GM21360 (cell line): ENCODE measurements around the gene OBSCN.

Experiments
- ATAC-seq: cut with Tn5 transposase; IDR thresholded peaks from one replicate; pipeline ENCODE4 v1.9.1; 2021; ENCODE audit warnings: mild to moderate bottlenecking, moderate library complexity; ENCODE audit not compliant: unreplicated experiment

OBSCN gene

DNA sequence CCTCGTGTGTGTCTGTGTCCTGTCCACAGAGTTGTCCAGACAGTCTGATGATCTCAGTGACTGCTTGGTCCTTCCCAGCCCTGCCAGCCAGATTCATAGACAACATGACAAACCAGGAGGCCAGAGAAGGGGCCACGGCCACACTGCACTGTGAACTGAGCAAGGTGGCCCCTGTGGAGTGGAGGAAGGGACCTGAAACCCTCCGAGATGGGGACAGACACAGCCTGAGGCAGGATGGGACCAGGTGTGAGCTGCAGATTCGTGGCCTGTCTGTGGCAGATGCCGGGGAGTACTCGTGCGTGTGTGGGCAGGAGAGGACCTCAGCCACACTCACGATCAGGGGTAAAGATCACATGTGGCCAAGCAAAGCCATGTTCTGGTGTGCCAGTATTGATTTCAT is 96.4 kb downstream of the OBSCN start:
- no peak for ATAC-seq

DNA sequence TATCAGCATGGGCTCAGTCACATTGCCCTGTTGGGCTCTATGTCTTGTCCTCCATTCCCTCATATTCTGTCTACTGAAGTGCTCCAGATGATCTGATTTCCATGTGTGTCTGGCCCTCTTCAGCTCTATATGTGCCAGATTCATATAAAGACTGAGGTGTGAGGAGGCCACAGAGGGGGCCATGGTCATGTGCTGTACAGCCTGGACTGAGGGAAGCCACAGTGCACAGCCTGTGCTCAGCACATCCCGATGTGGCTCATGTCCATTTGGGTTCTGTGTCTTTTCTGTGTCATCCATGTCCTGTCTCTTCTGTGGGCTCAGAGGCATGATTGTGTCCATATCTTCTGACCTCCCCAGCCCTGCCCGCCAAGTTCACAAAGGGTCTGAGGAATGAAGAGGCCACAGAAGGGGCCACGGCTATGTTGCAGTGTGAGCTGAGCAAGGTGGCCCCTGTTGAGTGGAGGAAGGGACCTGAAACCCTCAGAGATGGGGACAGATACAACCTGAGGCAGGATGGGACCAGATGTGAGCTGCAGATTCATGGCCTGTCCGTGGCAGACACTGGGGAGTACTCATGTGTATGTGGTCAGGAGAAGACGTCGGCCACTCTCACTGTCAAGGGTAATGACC is 97.0 kb downstream of the OBSCN start:
- ATAC-seq = no peak

DNA sequence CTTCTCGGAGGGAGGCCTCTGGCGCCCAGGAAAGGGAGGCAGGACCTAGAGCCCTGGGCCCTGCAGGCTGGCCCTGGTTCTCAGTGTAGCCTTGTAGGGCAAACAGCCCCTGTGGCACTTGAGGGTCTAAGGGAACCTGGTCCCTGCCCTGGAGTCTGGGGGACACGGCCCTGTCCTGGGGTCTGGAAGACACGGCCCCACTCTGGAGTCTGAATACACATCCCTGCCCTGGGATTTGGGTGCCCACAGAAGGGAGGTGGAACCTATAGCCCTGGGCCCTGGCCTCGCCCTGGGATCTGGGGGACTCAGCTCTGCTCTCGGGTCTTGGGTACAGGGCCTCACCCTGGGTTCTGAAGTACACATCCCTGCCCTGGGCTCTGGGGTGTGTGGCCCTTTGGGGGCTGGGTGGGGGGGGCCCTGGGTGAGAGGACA is 97.9 kb downstream of the OBSCN start:
- no peak for ATAC-seq

DNA sequence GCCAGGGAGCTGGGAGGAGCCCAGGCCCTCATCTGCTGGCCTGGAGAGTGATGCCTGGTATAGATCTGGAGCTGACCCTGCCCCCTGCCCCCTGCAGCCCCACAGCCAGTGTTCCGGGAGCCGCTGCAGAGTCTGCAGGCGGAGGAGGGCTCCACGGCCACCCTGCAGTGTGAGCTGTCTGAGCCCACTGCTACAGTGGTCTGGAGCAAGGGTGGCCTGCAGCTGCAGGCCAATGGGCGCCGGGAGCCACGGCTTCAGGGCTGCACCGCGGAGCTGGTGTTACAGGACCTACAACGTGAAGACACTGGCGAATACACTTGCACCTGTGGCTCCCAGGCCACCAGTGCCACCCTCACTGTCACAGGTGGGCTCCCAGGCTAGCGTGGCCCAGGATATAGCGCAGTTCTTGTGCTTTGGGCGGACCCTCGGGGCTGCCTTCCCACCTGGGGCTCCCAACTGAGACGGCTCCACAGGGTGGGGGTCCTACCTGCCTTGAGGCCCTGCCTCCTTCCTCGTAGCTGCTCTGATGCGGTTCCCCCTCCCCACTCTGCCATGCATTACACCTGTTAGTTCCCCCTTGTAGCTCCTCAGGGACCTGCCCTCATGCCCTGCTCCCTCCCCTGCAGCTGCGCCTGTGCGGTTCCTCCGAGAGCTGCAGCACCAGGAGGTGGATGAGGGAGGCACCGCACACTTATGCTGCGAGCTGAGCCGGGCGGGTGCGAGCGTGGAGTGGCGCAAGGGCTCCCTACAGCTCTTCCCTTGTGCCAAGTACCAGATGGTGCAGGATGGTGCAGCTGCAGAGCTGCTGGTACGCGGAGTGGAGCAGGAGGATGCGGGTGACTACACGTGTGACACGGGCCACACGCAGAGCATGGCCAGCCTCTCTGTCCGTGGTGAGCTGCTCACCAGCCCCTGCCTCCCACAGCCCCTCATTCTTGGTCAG is 98.7 kb downstream of the OBSCN start:
- ATAC-seq = no peak

DNA sequence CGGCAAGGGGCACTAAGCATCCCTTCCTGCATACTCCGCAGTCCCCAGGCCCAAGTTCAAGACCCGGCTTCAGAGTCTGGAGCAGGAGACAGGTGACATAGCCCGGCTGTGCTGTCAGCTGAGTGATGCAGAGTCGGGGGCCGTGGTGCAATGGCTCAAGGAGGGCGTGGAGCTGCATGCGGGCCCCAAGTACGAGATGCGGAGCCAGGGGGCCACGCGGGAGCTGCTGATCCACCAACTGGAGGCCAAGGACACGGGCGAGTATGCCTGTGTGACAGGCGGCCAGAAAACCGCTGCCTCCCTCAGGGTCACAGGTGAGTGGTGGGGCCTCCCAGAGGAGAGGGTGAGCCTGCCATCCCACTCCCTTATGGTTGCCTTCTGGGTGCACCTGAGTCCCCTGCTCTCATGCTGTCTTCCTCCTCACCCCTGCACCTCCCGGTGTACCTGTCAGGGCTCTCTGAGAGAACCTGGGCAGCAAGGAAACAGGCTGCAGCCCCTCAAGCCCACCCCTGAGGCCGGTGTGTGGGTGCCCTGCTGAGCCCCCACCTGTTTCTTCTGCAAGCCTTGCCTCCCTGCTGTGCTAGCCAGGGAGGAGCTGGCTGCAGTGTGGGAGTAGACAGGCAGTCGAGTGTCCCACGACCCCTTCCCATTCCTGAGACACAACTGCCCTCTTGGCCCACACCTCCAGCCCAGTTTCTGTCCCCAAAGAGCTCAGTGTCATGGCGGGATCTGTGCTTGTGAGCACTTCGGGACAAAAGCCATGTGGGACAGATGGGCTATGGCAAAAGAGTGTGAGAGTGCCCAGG is 99.6 kb downstream of the OBSCN start:
- no peak for ATAC-seq

DNA sequence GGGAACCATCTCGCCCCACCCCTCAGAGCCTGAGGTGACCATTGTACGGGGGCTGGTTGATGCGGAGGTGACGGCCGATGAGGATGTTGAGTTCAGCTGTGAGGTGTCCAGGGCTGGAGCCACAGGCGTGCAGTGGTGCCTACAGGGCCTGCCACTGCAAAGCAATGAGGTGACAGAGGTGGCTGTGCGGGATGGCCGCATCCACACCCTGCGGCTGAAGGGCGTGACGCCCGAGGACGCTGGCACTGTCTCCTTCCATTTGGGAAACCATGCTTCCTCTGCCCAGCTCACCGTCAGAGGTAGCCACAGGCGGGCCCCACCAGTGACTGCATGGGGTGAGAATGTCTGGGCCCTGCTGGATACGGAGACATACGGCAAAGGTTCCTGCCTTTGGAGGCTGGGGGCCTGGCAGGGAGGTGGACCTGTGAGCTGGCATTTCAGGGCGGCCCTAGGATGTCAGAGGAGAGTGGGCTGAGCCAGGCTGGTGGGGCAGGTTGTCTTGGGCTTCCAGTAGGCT is 100.3 kb downstream of the OBSCN start:
- no peak for ATAC-seq

DNA sequence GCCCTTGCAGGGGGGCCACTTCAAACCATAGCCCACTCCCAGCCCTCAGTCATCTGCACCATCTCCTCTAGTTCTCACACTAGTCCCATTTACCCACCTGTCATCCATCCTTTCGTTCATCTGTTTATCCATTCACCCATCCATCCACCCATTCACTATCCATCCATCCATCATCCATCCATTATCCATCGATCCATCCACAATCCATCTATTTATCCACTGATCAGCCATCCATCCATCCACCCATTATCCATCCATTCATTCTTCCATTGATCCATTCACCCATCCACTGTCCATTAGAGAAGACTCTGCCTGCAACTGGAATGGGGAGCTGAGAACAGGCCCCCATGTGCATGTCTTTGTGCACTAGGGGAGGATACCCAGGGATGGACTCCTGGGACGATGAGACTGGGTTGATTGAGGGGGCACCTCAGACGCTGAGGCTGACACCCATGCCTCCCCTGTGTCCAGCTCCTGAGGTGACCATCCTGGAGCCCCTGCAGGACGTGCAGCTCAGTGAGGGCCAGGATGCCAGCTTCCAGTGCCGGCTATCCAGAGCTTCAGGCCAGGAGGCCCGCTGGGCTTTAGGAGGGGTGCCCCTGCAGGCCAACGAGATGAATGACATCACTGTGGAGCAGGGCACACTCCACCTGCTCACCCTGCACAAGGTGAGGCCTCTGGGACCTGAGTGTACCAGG is 100.9 kb downstream of the OBSCN start:
- ATAC-seq = no peak

DNA sequence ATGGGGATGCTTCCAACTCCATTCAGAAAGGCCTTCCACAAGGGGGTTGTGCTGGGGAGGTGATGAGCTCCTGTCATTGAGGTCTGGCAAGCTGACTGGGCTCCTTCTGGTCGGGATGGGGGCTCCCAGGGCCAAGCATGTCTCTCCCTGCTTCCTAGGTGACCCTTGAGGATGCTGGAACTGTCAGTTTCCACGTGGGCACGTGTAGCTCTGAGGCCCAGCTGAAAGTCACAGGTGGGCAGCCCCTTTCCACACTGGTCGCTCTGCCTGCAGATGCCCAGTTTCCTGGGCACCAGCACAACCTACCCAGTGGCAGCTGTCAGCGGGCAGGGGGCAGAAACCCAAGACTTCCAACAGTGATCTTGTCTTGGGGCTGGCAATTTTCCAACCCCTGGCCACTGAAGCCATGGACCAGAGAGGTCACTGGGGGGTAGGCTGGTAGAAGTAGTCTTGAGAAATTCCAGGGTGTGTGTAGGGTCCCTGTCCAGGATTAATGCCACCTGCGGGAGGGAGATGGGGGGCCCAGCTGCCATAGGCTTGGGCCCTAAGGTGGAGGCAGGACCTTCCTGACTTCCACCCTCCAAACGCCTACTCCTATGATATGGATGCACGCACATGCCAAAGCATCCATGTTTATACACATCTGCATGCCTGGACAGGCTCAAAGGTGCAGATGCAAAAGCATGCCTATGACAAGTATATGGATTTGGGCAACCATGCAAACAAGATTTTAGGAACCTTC is 101.7 kb downstream of the OBSCN start:
- ATAC-seq = no peak

DNA sequence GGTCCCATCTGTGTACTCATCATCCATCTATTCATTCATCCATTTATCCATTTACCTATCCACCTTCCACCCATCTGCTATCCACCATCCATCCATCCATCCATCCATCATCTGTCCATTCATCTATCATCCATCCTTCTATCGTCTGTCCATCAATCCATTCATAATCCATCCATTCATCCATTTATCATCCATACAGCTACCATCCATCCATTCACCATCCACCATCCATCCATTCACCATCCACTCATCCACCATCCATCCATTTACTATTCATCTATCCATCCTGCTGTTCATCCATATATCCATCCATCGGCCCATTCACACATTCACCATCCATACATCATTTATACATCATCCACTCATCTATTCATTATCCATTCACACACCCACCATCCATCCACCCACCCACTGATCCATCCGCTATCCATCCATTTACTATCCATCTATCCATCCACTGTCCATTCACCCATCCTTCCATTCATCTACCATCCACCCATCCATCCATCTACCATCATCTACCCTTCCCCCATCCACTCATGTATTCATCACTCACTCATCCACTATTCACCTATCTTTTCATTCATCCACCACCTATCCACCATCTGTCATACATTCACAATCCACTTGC is 102.4 kb downstream of the OBSCN start:
- no peak for ATAC-seq

DNA sequence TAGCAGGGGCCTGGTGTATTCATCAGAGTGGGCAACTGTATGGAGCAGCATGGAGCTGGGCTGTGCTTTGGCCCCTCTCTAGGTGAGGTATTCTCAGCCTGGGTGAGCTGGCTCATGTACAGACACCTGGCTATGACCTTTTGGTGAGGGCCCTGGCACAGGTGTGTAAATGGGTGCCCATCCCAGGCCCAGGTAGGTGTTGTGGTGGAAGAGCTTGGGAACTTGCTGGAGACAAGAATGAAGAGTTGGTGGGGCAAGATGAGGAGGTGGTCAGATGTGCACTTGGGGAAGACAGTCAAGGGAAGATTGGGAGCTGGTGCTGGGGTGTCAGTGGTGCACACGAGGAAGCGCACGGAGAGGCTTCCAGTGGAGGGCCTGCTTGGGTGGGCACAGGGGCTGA is 103.2 kb downstream of the OBSCN start:
- no peak for ATAC-seq

DNA sequence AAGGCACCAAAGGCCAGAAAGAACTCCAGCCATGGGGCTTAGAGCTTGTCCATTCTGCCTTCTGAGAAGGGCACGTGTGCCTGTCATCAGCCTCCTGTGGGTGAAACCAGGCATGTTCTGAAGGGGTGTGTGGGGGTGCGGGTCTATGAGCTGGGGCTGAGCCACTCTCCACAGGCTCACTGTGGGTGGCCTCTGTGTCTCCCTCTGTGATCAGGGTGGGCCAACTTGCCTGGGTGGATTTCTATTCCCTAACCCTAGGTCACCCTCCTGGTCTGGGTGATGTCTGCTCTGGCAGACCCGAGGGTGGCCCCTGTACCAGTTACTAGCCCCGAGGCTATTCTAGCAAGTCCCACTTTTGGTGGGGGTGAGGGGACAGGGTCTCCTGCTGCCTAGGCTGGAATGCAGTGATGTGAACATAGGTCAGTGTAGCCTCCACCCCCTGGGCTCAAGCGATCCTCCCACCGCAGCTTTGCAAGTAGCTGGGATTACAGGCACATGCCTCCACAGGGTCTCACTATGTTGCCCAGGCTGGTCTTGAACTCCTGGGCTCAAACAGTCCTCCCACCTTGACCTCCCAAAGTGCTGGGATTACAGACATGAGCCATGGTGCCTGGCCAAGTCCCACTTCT is 104.4 kb downstream of the OBSCN start:
- no peak for ATAC-seq

DNA sequence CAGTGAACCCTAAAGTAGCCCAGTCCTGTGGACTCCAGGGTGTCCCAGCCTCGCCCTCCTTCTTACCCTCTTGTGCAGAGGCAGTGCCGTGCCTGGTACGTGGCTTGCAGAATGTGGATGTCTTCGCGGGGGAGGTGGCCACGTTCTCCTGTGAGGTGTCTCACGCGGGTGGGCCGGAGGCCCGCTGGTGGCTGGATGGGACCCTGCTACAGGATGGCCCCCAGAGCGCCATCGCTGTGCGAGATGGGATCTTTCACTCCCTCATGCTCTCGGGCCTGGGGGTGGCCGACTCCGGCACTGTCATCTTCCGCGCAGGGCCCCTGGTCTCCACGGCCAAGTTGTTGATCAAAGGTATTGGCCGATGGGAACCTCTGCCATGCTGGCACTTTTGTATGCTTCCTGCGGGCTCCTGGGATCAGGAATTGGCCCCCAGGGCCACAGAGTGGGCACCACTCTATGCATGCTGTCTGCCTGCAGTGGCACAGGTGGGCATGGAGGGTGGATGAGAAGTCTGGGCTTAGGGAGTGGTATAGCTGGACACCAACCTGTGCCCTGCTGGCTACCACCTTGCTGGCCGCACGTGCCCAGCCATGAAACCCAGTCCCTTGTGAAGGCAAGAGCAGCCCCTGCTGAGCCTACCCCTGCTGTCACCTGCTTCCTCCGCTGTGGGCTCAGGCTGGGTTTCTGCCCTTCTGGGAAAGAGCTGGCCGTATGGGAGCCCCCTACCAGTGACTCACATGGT is 105.9 kb downstream of the OBSCN start:
- no peak for ATAC-seq

DNA sequence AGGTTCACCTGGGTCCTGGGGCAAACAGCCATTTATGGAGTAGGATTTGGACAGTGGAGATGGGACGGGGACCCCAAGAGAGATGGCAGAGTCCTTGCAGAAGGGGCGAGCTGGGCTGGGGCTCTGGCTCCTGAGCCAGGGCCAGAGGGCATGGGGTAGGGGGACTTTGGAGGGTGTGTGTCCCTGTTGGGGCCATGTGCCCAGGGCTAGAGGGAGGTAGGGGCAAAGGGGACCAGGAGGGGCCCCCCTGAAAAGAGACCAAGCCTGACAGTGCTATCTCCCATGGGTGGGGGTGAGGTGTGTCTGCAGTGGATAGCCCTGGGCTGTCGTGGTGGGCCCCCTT is 106.4 kb downstream of the OBSCN start:
- ATAC-seq = no peak

DNA sequence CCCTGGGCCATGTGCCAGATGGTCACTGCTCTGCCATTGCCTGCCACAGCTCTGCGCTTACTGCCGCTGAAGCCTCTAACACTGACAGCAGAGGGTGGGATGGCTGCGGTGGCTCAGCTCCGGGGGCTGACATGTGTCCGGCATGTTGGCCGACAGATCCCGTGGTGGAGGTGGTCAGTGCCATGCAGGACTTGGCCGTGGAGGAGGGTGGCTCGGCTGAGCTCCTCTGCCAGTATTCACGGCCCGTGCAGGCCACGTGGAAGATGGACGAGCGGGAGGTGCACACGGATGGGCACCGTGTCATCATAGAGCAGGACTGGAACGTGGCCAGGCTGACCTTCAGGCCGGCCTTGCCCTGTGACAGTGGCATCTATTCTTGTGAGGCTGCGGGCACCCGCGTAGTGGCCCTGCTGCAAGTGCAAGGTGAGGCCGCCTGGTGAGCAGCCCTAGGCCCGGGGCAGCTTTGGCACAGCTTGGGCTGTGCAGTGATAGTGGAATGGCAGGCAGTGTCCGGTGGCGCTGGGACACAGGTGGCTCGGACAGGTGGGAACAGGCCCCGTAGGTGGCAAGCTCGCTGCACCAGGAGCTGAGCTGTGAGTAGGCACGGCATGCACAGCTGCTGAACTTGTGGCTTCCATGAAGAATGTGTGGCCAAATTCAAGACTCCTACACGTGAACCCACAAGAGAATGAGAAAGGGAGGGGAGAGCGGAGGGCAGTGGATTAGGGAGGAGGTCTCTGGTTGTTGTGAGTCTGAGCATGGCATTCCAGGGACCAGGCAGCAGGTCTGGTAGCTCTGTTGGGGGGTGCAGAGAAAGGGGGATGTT is 107.0 kb downstream of the OBSCN start:
- ATAC-seq = no peak

DNA sequence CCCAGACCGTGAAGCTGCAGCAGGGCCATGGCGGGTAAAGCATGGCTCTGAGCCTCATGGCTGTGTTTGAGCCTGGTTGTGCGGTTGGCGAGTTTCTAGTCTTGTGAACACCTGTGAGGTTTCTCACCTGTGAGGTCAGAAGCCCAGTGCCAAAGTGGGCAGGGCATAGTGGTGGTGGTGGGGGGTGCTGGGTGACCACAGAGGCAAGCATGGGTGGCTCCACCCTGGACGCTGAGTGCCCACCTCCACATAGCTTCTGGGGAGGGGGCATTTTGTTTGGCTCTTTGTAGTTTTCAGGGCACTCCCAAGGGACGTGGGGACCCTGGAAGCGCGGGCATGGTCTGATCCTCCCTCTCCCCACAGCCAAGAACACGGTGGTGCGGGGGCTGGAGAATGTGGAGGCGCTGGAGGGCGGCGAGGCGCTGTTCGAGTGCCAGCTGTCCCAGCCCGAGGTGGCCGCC is 107.7 kb downstream of the OBSCN start:
- no peak for ATAC-seq

DNA sequence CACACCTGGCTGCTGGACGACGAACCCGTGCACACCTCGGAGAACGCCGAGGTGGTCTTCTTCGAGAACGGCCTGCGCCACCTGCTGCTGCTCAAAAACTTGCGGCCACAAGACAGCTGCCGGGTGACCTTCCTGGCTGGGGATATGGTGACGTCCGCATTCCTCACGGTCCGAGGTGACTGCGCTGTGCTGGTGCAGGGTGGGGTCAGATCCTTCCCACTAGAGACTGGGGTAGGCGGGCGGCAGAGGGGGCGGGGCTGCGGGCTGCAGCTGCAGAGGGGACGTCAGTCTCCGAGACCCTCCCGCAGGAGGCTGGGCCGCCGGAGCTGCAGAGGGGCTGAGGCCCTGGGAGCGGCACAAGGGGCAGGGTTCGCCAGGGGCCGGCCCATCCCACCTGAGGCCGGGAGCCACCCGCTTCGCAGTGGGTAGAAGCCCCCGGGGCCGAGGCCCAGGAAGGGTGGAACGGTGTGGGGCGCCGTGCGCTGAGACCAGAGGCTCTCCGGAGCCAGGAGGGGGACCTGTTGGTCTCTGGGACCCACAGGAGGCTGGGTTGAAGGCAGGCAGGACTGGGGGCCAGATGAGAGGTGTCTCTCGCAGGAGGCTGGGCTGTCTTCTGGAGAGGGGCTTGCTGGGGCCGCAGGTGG is 108.2 kb downstream of the OBSCN start:
- no peak for ATAC-seq
